Skeletal muscle satellite cell (primary cell): ENCODE data around the gene GULP1.

Source experiments
- H3K27me3 ChIP-seq: 2 replicates; pipeline ENCODE4 v1.7.0; 2013; ENCODE audit warnings: low read length; ENCODE audit not compliant: control insufficient read depth, insufficient read depth
- H3K36me3 ChIP-seq: 2 replicates; pipeline ENCODE4 v1.7.0; 2013; ENCODE audit warnings: mild to moderate bottlenecking, control low read depth, low read length; ENCODE audit not compliant: insufficient read depth
- H3K4me1 ChIP-seq: 2 replicates; pipeline ENCODE4 v1.7.0; 2013; ENCODE audit warnings: low read length; ENCODE audit not compliant: control insufficient read depth, insufficient read depth
- H3K4me2 ChIP-seq: 2 replicates; pipeline ENCODE4 v1.7.0; 2013; ENCODE audit warnings: mild to moderate bottlenecking, low read length
- H3K4me3 ChIP-seq: 2 replicates; pipeline ENCODE4 v1.7.0; 2013; ENCODE audit warnings: low read length
- H3K9ac ChIP-seq: 2 replicates; pipeline ENCODE4 v1.7.0; 2013; ENCODE audit warnings: mild to moderate bottlenecking, low read depth, low read length, moderate library complexity
- H3K9me3 ChIP-seq: replicated peaks from 2 replicates; pipeline ENCODE4 v1.7.0; 2013; ENCODE audit warnings: mild to moderate bottlenecking, control low read depth, low read length

Gene GULP1

GRCh38 chr2:188571543-188572303, 280.0 kb downstream of the GULP1 start:
- Histone ChIP-seq H3K36me3 (no peaks in the 10 kb centered on the region), H3K27me3 (no peaks in the 10 kb centered on the region), H3K9ac (no peak overlapping the region), H3K4me2 (no peak overlapping the region), H3K4me1 (no peaks in the 10 kb centered on the region), H3K9me3 (no peaks in the 10 kb centered on the region), H3K4me3 (no peak overlapping the region)

- no peak overlapping the region for H3K4me3 ChIP-seq
- no peaks in the 10 kb centered on the region for H3K9me3 ChIP-seq
- no peaks in the 10 kb centered on the region for H3K27me3 ChIP-seq
- H3K36me3 ChIP-seq, result no peaks in the 10 kb centered on the region
- no peak overlapping the region for H3K4me2 ChIP-seq
- no peak overlapping the region for H3K9ac ChIP-seq
- no peaks in the 10 kb centered on the region for H3K4me1 ChIP-seq
Observed at GRCh38 chr2:188572592-188572991, 280.9 kb downstream of the GULP1 start.

- H3K9ac ChIP-seq, result no peak overlapping the region
- H3K36me3 ChIP-seq, result no peaks in the 10 kb centered on the region
- H3K4me1 ChIP-seq, result no peaks in the 10 kb centered on the region
- no peaks in the 10 kb centered on the region for H3K9me3 ChIP-seq
- no peak overlapping the region for H3K4me2 ChIP-seq
- H3K4me3 ChIP-seq, result no peak overlapping the region
- H3K27me3 ChIP-seq, result no peaks in the 10 kb centered on the region
Observed at GRCh38 chr2:188573453-188573852, 281.8 kb downstream of the GULP1 start.

GRCh38 chr2:188576006-188576405, 284.3 kb downstream of the GULP1 start:
- H3K9ac ChIP-seq, result no peak overlapping the region
- H3K27me3 ChIP-seq, result no peaks in the 10 kb centered on the region
- H3K4me1 ChIP-seq, result no peaks in the 10 kb centered on the region
- no peak overlapping the region for H3K4me2 ChIP-seq
- no peaks in the 10 kb centered on the region for H3K9me3 ChIP-seq
- H3K4me3 ChIP-seq, result no peak overlapping the region
- no peaks in the 10 kb centered on the region for H3K36me3 ChIP-seq

GRCh38 chr2:188576651-188577050, 285.0 kb downstream of the GULP1 start:
- Histone ChIP-seq H3K4me2 (no peak overlapping the region), H3K4me1 (no peaks in the 10 kb centered on the region), H3K36me3 (no peaks in the 10 kb centered on the region), H3K4me3 (no peak overlapping the region), H3K9ac (no peak overlapping the region), H3K27me3 (no peaks in the 10 kb centered on the region), H3K9me3 (no peaks in the 10 kb centered on the region)

DNA sequence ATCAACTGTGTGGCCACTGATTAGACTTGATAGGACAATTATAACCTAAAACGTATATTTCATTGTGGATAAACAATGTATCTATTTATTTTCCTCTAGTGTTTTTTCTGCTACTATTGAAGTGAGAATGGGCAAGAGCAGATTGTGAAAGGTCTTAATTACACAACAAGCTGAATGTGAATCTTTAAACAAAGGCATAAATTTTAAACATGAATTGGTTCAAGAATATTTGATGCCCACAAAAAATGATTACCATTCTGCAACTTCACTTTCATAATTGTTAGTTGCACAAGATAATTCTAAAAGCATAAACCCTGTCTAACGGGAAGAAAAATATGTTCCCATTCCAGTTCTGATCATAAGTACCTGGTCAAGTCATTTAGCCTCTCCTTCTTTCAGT, 285.6 kb downstream of the GULP1 start:
- no peaks in the 10 kb centered on the region for H3K27me3 ChIP-seq
- H3K4me2 ChIP-seq, result no peak overlapping the region
- H3K4me1 ChIP-seq, result no peaks in the 10 kb centered on the region
- no peak overlapping the region for H3K9ac ChIP-seq
- no peaks in the 10 kb centered on the region for H3K36me3 ChIP-seq
- no peak overlapping the region for H3K4me3 ChIP-seq
- no peaks in the 10 kb centered on the region for H3K9me3 ChIP-seq

DNA sequence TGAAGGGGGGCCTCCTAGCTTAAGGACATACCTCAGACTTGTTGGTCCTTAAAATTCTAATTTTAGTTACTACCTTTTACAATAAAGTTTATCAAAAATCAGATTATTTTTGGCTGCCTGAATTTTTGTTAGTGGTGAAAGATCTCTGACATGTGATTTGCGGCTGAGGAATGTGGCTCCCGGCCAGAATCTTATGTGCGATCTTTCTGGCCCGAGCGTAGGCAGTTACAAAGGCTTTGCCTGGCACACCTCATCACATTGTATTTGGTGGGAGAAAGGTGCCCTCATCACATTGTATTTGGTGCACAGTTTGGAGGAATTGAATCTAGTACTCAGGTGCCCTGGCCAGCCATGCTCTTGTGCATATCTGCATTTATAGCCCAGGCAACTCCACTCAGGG, 289.1 kb downstream of the GULP1 start:
- Histone ChIP-seq H3K4me2 (no peak overlapping the region), H3K36me3 (no peaks in the 10 kb centered on the region), H3K4me1 (no peaks in the 10 kb centered on the region), H3K9me3 (no peaks in the 10 kb centered on the region), H3K4me3 (no peak overlapping the region), H3K9ac (no peak overlapping the region), H3K27me3 (no peaks in the 10 kb centered on the region)

- H3K9ac ChIP-seq, result no peak overlapping the region
Observed at GRCh38 chr2:188582211-188582610, 290.5 kb downstream of the GULP1 start.

GRCh38 chr2:188588235-188588634, 296.6 kb downstream of the GULP1 start:
- H3K9me3 ChIP-seq, result no peaks in the 10 kb centered on the region
- H3K27me3 ChIP-seq, result no peaks in the 10 kb centered on the region
- no peak overlapping the region for H3K4me3 ChIP-seq
- peak overlapping the region; percentile 5 for H3K4me2 ChIP-seq
- no peaks in the 10 kb centered on the region for H3K36me3 ChIP-seq
- H3K9ac ChIP-seq, result no peak overlapping the region
- peaks cover 8% of the 10 kb centered on the region for H3K4me1 ChIP-seq

More at GRCh38 chr2:188582211-188582610, 290.5 kb downstream of the GULP1 start:
- H3K4me2 ChIP-seq, result no peak overlapping the region
- H3K4me3 ChIP-seq, result no peak overlapping the region
- H3K9me3 ChIP-seq, result no peaks in the 10 kb centered on the region
- H3K4me1 ChIP-seq, result no peaks in the 10 kb centered on the region
- no peaks in the 10 kb centered on the region for H3K27me3 ChIP-seq
- H3K36me3 ChIP-seq, result no peaks in the 10 kb centered on the region

GRCh38 chr2:188596054-188596453, 304.4 kb downstream of the GULP1 start:
- H3K36me3 ChIP-seq, result peaks cover 3% of the 10 kb centered on the region
- H3K9ac ChIP-seq, result no peak overlapping the region
- H3K27me3 ChIP-seq, result no peaks in the 10 kb centered on the region
- peaks cover 24% of the 10 kb centered on the region for H3K4me1 ChIP-seq
- no peak overlapping the region for H3K4me2 ChIP-seq
- no peaks in the 10 kb centered on the region for H3K9me3 ChIP-seq
- H3K4me3 ChIP-seq, result no peak overlapping the region

DNA sequence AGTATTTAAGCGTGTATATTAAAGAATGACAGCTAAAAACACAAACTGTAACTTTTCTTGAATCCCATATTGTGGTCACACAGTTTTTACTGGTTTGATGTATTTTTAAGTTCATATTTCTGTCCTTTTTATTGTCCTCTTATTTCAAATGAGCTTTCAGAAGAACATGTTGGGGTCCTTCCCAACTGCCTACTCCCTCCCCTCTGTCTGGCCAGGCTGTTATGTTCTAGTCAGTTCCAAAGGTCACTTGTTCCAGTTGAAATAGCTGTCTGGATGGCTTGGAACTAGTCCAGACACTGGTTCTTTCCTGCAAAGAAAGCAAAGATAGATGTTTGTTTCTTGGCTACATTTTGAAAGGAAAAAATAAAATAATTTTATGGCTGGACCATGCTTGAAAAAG, 306.9 kb downstream of the GULP1 start:
- Histone ChIP-seq H3K36me3 (peaks cover 3% of the 10 kb centered on the region), H3K27me3 (no peaks in the 10 kb centered on the region), H3K9me3 (no peaks in the 10 kb centered on the region), H3K4me3 (no peak overlapping the region), H3K4me2 (no peak overlapping the region), H3K9ac (no peak overlapping the region), H3K4me1 (peaks cover 24% of the 10 kb centered on the region)

DNA sequence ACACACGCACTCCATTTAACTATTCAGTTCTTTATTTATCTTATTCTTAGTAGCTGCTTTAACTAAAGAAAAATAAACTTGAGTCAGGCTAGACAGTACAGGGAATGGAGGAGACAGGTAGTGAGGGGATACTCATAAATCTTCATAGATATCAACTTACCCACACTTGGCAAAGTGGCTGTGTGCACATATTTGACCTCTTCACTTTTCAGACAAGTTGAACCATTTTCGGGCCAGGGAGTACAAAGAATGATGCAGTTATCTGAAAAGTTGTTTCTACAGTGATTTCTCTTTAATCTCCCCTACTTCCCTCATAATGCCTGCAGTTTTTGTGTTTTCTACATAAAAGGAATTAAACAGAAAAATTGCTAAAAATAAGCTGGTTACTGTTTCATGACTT, 307.5 kb downstream of the GULP1 start:
- peaks cover 2% of the 10 kb centered on the region for H3K36me3 ChIP-seq
- no peak overlapping the region for H3K9ac ChIP-seq
- peaks cover 24% of the 10 kb centered on the region for H3K4me1 ChIP-seq
- no peaks in the 10 kb centered on the region for H3K27me3 ChIP-seq
- H3K9me3 ChIP-seq, result no peaks in the 10 kb centered on the region
- H3K4me3 ChIP-seq, result no peak overlapping the region
- H3K4me2 ChIP-seq, result no peak overlapping the region
